Activated naive CD4-positive, alpha-beta T cell treated with Interleukin-2 at 50 U/mL for 16 hours (primary cell): Measurements from ENCODE around the gene OAS3.

Experiments used
- DNase-seq: peaks from one replicate; pipeline ENCODE4 v3.0.0-alpha.2; 2020

The OAS3 gene

DNA sequence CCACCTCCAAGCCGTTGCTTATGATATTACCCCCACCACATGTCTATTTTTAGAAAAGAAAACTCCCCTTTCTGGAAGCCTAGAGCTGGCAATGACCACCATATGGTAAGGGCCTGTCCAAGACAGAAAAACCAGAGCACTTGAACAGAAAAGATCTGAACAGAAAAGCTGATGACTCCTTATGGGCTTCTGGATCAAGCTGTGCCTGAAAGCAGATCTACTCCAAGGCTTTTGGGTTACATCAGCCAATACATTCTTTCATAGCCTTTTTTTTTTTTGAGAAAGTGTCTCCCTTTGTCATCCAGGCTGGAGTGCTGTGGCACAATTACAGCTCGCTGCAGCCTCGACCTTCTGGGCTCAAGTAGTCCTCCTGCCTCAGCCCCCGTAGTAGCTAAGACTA lies 23.3 kb downstream of the OAS3 start:
- DNase-seq, result no peak

DNA sequence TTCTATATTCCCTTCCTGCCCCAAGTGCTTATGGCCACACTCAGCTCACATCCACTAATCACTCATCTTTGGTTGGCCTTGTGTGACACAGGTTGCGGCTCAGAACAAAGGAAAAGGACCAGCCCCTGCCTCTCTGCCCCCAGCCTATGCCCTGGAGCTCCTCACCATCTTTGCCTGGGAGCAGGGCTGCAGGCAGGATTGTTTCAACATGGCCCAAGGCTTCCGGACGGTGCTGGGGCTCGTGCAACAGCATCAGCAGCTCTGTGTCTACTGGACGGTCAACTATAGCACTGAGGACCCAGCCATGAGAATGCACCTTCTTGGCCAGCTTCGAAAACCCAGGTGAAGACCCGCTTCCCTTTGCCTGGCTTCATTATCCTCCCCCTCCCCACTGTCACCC lies 24.3 kb downstream of the OAS3 start:
- no peak for DNase-seq

DNA sequence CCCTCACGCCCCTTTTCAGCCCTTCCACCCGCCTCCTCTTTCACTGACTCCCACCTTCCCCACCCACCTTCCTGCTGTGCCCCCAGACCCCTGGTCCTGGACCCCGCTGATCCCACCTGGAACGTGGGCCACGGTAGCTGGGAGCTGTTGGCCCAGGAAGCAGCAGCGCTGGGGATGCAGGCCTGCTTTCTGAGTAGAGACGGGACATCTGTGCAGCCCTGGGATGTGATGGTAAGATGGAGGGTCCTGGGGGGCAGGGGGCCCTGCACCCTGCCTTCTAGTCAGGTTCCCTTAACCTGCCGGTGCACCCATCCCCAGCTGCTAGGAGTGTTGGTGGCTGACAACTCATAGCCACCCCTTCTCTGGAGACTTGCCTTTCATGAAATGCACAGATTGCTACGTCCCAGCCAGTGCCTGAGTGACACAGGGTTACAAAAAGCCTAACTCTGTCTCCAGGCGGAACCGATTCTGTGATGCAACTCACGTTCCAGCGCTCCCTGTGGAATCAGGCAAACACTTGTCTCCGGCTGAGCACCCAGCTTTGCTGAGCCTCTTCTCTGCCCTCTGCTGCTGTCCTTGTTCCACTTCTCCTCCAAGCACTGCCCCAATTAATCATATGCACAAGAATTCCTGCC lies 25.1 kb downstream of the OAS3 start:
- DNase-seq, result no peak

DNA sequence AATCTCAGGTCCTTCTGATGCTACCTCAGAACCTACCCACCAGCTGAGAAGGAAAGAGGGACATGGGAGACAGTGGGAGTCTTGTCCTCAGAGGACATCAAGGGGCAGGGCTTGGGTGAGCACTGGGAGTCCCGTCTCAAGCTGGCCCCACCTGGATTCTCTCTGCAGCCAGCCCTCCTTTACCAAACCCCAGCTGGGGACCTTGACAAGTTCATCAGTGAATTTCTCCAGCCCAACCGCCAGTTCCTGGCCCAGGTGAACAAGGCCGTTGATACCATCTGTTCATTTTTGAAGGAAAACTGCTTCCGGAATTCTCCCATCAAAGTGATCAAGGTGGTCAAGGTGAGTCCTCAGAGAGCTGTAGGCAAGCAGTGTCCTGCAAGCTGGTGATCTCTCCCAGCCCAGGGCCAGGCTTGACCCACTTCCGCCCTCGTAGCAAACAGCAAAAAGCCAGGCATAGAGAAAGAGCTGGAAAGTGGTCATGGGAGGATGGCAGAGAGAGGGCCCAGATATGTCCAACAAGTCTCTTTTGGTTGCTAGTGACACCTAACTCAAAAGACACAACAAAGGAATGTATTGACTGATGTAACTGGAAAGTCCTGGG lies 25.9 kb downstream of the OAS3 start:
- DNase-seq, result no peak

DNA sequence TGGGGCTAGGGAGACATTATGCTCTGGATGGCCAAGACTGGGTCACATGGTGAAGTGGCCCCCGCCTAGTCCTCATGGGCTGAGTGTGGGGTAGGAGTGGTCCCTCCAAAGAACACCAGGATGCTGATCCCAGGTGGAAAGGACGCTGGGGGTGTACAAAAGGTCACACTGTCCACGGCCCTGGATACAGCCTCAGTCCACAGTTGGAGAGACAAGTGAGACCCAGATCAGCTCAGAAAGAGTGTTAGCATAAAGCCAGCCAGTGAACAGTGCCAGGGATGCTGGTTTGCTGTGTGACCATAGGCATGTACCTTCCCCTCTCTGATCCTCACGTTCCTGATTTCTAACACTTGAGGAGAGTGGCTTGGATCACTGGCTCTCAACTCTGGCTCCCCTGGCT lies 26.6 kb downstream of the OAS3 start:
- DNase-seq, result no peak

DNA sequence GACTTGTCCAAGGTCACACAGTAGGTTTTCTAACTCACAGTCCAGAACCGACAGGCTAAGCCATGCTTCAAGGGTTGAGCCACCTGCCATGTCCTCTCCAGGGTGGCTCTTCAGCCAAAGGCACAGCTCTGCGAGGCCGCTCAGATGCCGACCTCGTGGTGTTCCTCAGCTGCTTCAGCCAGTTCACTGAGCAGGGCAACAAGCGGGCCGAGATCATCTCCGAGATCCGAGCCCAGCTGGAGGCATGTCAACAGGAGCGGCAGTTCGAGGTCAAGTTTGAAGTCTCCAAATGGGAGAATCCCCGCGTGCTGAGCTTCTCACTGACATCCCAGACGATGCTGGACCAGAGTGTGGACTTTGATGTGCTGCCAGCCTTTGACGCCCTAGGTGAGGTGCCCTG lies 27.4 kb downstream of the OAS3 start:
- DNase-seq, result no peak

DNA sequence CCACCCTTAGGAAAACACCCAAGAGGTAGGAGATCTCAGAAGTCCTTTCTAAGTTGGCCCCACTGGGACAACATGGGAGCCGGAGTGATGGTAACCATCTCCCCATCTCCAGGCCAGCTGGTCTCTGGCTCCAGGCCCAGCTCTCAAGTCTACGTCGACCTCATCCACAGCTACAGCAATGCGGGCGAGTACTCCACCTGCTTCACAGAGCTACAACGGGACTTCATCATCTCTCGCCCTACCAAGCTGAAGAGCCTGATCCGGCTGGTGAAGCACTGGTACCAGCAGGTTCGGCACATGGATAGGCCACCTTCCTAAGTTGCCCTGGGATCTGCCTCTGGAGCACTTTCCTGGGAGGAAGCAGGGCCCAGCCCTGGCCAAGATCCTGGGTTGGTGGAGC lies 29.0 kb downstream of the OAS3 start:
- no peak for DNase-seq

DNA sequence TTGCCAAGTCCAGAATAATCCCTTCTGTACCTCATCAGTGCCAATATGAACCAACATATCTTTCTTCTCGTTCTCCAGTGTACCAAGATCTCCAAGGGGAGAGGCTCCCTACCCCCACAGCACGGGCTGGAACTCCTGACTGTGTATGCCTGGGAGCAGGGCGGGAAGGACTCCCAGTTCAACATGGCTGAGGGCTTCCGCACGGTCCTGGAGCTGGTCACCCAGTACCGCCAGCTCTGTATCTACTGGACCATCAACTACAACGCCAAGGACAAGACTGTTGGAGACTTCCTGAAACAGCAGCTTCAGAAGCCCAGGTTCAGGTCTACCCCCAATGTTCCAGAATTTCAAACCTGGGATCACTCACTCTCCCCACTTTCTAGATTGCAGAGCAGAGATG lies 29.6 kb downstream of the OAS3 start:
- DNase-seq, result no peak

DNA sequence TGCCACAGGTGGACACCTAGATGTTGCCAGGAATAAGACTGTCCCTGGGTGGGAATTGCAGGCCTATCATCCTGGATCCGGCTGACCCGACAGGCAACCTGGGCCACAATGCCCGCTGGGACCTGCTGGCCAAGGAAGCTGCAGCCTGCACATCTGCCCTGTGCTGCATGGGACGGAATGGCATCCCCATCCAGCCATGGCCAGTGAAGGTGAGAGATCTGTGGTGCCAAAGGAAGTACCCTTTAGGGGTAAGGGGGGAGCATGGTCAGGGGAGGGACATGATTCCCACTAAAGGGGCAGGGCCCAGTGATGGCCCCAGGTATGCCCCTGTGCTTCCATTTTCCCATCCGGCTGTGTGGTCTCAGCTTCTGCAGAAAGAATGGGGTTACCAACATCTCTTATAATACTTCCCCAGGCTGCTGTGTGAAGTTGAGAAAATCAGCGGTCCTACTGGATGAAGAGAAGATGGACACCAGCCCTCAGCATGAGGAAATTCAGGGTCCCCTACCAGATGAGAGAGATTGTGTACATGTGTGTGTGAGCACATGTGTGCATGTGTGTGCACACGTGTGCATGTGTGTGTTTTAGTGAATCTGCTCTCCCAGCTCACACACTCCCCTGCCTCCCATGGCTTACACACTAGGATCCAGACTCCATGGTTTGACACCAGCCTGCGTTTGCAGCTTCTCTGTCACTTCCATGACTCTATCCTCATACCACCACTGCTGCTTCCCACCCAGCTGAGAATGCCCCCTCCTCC lies 31.5 kb downstream of the OAS3 start:
- no peak for DNase-seq

DNA sequence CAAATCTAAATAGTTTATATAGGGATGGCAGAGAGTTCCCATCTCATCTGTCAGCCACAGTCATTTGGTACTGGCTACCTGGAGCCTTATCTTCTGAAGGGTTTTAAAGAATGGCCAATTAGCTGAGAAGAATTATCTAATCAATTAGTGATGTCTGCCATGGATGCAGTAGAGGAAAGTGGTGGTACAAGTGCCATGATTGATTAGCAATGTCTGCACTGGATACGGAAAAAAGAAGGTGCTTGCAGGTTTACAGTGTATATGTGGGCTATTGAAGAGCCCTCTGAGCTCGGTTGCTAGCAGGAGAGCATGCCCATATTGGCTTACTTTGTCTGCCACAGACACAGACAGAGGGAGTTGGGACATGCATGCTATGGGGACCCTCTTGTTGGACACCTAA lies 32.1 kb downstream of the OAS3 start:
- no peak for DNase-seq

DNA sequence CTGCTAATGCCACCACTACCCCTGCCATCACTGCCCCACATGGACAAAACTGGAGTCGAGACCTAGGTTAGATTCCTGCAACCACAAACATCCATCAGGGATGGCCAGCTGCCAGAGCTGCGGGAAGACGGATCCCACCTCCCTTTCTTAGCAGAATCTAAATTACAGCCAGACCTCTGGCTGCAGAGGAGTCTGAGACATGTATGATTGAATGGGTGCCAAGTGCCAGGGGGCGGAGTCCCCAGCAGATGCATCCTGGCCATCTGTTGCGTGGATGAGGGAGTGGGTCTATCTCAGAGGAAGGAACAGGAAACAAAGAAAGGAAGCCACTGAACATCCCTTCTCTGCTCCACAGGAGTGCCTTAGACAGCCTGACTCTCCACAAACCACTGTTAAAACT lies 33.0 kb downstream of the OAS3 start:
- DNase-seq, result no peak

DNA sequence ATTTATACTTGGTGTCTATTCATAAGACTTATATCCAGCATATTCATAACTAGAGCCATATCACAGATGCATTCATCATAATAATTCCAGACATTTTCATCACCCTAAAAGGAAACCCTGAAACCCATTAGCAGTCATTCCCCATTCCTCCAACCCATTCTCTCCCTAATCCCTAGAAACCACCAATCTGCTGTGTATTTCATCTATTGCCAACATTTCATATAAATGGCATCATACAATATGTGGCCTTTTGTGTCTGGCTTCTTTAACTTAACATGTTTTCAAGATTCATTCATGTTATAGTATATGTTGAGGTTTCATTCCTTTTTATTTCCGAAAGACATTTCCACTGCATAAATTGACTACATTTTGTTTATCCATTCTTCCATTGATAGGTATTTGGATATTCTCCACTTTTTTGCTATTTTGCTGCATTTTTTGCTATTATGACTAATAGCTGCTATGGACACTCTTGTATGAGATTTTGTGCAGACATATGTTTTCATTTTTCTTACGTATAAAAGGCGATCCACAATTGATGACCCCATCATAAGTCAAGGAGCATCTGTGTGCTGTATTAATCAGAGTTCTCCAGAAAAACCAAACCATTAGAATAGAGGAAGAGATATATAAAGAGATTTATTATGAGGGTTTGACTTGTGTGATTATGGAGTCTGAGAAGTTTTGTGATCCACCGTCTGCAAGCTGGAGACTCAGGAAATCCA lies 34.9 kb downstream of the OAS3 start:
- no peak for DNase-seq

DNA sequence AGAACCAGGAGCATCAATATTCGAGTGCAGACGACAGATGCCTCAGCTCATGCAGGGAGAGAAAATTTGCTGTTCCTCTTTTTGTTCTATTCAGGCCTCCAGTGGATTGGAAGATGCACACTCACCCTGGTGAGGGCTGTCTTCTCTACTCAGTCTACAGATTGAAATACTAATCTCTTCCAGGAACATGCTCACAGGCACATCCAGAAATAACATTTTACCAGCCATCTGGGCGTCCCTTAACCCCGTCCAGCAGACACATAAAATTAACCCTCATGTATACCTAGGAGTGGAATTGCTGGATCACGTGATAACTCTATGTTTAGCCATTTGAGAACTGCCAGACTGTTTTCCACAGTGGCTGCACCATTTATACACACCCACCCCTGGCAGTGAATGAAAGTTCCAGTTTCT lies 35.6 kb downstream of the OAS3 start:
- DNase-seq, result no peak

DNA sequence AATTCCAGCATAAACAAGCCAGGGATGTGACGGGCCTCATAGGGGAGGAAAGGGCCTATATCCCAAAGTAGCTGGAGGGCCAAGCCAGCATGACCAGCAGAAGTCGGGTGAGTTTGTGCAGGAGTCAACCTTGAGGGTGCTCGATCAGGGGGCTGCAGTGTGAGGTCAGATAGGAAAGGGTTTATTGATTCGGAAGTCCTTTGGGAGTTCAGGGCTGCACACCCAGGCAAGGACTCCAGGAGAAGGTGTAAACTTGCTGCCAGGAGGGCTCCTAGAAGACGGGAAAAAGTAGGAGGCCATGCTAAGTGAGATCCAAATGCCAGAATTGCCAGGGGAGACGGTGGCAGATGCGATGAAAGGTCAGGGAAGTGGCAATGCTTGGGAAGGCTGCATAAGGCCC lies 36.6 kb downstream of the OAS3 start:
- DNase-seq, result no peak

DNA sequence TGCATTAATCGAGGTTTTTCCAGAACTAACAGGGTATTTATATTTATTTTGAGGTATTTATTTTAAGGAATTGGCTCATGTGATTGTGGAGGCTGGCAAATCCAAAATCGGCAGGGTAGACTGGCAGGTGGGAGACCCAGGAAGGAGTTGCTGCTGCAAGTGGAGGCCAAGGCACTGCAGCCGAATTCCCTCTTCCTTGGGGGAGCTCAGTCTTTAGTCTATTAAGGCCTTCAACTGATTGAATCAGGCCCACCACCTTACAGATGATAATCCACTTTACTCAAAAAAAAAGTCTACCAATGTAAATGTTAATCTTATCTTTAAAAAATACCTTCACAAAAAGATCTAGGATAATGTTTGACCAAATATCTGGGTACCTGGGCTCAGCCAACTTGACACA lies 38.9 kb downstream of the OAS3 start:
- DNase-seq, result no peak

DNA sequence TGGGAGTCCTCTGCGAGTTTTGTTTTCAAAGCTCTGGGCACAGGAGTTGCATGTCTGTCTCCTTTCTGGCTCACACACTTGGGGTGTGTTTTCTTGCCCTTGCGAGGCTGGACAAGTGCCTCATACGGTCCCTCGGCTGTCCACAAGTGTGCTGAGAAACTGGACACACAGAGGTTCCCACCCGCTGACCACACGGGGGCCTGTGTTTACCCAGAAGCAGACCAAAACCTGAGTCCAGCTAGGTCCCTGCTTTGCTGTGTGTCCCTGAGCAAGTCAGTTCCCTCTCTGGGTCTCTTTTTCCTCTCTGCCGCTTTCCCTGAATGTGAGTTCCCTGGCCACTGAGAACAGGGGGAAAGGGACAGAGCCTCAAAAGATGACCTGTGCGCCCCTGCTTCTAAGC lies 39.4 kb downstream of the OAS3 start:
- DNase-seq, result no peak

DNA sequence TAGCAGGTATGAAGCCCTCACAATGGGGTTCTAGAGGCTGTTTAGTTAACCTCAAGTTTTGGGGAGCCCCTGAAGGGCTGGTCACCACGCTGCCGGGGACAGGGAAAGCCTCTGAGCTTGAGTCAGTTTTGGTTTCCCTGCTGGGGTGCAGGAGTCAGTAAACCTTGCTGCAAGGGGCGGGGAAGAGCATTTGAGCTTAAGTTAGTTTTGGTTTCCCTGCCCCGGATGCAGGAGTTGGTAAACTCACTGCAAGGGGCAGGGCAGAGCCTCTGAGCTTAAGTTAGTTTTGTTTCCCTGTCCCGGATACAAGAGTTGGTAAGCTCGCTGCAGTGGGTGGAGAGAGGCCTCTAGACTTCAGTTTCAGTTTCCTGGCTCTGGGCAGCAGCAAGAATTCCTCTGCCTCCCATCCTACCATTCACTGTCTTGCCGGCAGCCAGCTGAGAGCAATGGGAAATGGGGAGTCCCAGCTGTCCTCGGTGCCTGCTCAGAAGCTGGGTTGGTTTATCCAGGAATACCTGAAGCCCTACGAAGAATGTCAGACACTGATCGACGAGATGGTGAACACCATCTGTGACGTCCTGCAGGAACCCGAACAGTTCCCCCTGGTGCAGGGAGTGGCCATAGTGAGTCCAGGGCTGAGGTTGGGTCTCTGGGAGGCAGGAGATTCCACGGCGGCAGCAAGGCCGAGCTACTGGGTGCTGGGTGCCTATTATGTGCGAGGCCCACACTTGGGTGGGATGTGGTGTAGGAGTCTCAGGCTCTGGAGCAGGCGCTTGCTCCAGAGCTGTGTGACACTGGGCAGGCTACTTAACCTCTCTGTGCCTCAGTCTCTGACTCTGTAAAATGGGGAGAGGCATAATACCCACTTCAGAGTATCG lies 40.1 kb downstream of the OAS3 start, which contains the start of gene OAS2:
Gene OAS2, plus strand, starts transcription at position 357 of the 878 bp plus-strand sequence. Its CDS starts 90 bp downstream, at position 447.
- peak; percentile 82 for DNase-seq

DNA sequence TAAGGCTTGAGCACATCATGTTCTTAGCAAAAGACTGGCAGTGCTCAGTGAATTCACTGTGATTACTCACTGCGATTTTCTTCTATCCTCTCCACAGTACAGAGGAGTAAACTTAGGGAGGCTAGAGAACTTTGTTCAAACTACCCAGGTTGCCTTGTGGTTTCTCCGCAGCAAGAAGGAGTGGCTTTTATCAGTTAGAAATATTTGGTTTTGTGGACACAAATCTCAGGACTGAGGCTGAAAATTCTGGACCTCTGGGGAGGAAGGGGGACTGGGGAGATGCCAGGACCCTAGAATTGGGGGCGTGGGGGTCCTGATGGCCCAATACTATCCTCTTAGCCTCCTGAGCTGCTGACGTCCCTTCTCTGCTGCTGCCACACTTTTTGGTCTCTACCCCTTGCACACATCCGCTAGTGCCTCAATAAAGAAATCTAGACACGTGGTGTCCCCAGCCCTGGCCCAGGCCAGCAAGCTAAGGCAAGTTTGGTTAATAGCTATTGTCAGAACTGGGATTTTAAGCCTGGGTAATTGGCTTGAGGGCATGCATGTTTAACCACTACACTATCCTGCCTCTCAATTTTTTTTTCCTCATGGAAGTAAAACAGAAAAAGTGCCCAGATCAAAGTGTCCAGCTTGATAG lies 40.9 kb downstream of the OAS3 start:
- peak; percentile 40 for DNase-seq

DNA sequence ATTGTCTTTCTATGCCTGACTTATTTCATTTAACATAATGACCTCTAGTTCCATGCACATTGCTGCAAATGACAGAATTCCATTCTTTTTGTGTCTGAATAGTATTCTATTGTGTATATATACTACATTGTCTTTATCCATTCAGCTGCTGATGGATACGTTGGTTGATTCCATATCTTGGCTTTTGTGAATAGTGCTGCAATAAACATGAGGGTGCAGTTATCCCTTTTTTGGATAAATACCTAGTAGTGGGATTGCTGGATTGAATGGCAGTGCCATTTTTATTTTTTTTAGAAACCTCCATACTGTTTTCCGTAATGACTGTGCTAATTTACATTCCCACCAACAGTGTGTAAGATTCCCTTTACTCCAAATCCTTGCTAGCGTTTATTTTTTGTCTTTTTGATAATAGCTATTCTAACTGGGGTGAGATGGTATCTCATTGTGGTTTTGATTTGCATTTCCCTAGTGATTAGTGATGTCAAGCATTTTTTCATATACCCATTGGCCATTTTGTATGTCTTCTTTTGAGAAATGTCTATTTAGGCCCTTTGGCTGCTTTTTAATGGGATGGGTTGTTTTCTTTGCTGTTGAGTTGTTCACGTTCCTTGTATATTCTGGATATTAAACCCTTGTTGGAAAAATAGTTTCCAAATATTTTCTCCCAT lies 42.4 kb downstream of the OAS3 start:
- DNase-seq, result no peak

DNA sequence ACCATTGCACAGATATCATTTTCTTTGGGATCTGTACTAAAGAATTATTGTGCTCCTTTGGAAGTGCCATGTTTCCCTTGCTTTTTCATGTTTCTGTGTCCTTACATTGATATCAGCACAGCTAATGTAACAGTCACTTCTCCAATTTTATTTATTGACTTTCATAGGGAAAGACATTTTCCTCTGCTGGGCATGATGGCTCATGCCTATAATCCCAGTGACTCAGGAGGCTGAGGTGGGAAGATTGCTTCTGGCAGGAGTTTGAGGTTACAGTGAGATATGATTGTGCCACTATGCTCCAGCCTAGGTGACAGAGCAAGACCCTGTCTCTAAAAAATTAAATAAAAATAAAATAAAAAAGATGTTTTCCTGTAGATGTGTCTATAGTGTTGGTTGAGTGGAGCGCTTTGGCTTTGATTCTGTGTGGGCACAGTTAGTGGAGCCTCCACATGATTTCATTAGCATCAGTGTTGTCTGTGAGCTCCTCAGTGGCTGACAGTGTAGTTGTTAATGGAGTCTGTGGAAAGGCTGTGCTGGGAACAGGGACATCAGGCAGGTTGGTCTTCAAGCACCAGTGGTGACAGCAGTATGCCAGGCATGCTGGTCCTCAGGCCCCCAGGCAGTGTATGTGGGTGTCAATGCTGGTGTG lies 47.5 kb downstream of the OAS3 start:
- no peak for DNase-seq

DNA sequence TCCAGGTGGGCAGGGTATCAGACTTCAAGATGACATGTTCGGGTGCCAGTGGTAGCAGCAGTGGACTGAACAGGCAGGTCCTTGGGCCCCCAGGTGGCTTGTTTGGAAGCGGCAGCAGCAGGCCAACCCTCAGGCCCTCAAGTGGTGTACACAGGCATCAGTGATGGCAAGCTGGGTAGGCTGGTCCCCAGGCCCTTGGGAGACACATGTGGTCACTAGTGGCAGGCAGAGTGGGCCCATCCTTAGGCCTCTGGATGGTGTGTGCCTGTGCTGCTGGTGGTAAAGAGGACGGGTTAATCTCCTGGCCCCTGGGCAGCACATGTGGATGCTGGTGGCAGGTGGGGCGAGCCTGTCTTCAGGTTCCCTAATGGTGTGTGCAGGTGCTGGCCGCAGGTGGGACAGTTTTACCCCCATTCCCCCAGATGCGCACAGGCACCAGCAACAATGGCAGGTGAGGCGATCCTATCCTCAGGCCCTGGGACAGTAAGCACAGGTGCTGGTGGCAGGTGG lies 48.1 kb downstream of the OAS3 start:
- DNase-seq, result no peak
